Mesendoderm (in vitro differentiated cells): Measurements from ENCODE around the gene HSFX2.
A peak's percentile ranks its signal among the peaks of the same experiment; 100 is the strongest.
"Not testable (repeated sequence)": the region's sequence is repeated elsewhere in the genome, so short reads cannot be mapped to it uniquely, and the experiment has no call there.

Source experiments
- DNase-seq: peaks from one replicate; pipeline ENCODE4 v3.0.0; 2013
- H2AK5ac ChIP-seq: 2 replicates; pipeline ENCODE4 v1.6.1; 2013; ENCODE audit warnings: low read length, inconsistent platforms
- H2BK120ac ChIP-seq: 2 replicates; pipeline ENCODE4 v1.6.1; 2013; ENCODE audit warnings: low read depth, mild to moderate bottlenecking, low read length, moderate library complexity, mixed read lengths
- H2BK15ac ChIP-seq: replicated peaks from 2 replicates; pipeline ENCODE4 v1.6.1; 2013; ENCODE audit warnings: low read depth, mild to moderate bottlenecking, moderate library complexity
- H2BK5ac ChIP-seq: 2 replicates; pipeline ENCODE4 v1.6.1; 2013; ENCODE audit warnings: low read length, inconsistent platforms
- H3K18ac ChIP-seq: 2 replicates; pipeline ENCODE4 v1.6.1; 2013; ENCODE audit warnings: mild to moderate bottlenecking, low read length, mixed read lengths
- H3K23ac ChIP-seq: one replicate; pipeline ENCODE4 v1.6.1; 2013; ENCODE audit warnings: low read length
- H3K27ac ChIP-seq: 2 replicates; pipeline ENCODE4 v1.5.1; 2013; ENCODE audit warnings: low read depth, mild to moderate bottlenecking, inconsistent platforms, low read length, moderate library complexity
- H3K27me3 ChIP-seq: 2 replicates; pipeline ENCODE4 v1.6.1; 2013; ENCODE audit warnings: low read length, control low read depth, mild to moderate bottlenecking, inconsistent platforms; ENCODE audit not compliant: insufficient read depth, poor library complexity
- H3K36me3 ChIP-seq: 2 replicates; pipeline ENCODE4 v1.6.1; 2013; ENCODE audit warnings: low read length, inconsistent platforms; ENCODE audit not compliant: control insufficient read depth, insufficient read depth
- H3K4ac ChIP-seq: one replicate; pipeline ENCODE4 v1.6.1; 2013; ENCODE audit warnings: low read depth, mild to moderate bottlenecking, low read length, moderate library complexity
- H3K4me1 ChIP-seq: 2 replicates; pipeline ENCODE4 v1.6.1; 2013; ENCODE audit warnings: low read depth, low read length, inconsistent platforms; ENCODE audit not compliant: control insufficient read depth
- H3K4me2 ChIP-seq: 2 replicates; pipeline ENCODE4 v1.6.1; 2013; ENCODE audit warnings: low read length
- H3K4me3 ChIP-seq: 2 replicates; pipeline ENCODE4 v1.5.1; 2013; ENCODE audit warnings: mild to moderate bottlenecking, low read length
- H3K56ac ChIP-seq: one replicate; pipeline ENCODE4 v1.6.1; 2013; ENCODE audit warnings: low read length
- H3K79me1 ChIP-seq: 2 replicates; pipeline ENCODE4 v1.6.1; 2013; ENCODE audit warnings: low read length, inconsistent platforms
- H3K79me2 ChIP-seq: 2 replicates; pipeline ENCODE4 v1.6.1; 2013; ENCODE audit warnings: mild to moderate bottlenecking, low read length; ENCODE audit not compliant: control insufficient read depth, insufficient read depth
- H3K9ac ChIP-seq: 2 replicates; pipeline ENCODE4 v1.6.1; 2013; ENCODE audit warnings: low read length, inconsistent platforms
- H4K5ac ChIP-seq: one replicate; pipeline ENCODE4 v1.6.1; 2013; ENCODE audit warnings: low read length
- H4K8ac ChIP-seq: one replicate; pipeline ENCODE4 v1.6.1; 2013; ENCODE audit warnings: low read depth, mild to moderate bottlenecking, control low read depth, low read length, moderate library complexity
- WGBS: extraction: QIAGEN DNeasy Blood & Tissue Kit; methylation state at CpG from one replicate; pipeline ENCODE4 v1.1.7; 2013; ENCODE audit warnings: low lambda C conversion rate, missing lambda C conversion rate; ENCODE audit not compliant: insufficient coverage; ENCODE audit errors: extremely low coverage; 5-methylcytosine and 5-hydroxymethylcytosine counted together

The HSFX2 gene

GRCh38 chrX:149545545-149546543 lies 49.3 kb downstream of the HSFX2 start:
- not testable (repeated sequence) for H3K4me3 ChIP-seq, H3K4me2 ChIP-seq
- DNase-seq = peak; percentile 67

More at GRCh38 chrX:149545545-149546543, 49.3 kb downstream of the HSFX2 start:
- not testable (repeated sequence) for H2AK5ac ChIP-seq, H3K9ac ChIP-seq, H2BK120ac ChIP-seq, H3K27ac ChIP-seq, H4K5ac ChIP-seq, H3K79me2 ChIP-seq, H4K8ac ChIP-seq, H3K27me3 ChIP-seq, H3K79me1 ChIP-seq, H3K18ac ChIP-seq, H3K36me3 ChIP-seq, H3K4me1 ChIP-seq, H3K4ac ChIP-seq, H3K56ac ChIP-seq, H2BK5ac ChIP-seq, H2BK15ac ChIP-seq, H3K23ac ChIP-seq
- WGBS = no CpG with 5 or more reads among the region's 29 CpGs
